ENCODE results near the gene ARRDC2. TPM values are rescaled to one million over a fixed set of nuclear protein-coding genes. Genes with fewer than 3 reads are reported as not detected.

The ARRDC2 gene
- total and polyA plus RNA-seq, 2 of the 13 experiments (the other 11 are each of a cell fraction or from before 2014, with no cell fraction given): 2.1 to 3.4 TPM

DNA sequence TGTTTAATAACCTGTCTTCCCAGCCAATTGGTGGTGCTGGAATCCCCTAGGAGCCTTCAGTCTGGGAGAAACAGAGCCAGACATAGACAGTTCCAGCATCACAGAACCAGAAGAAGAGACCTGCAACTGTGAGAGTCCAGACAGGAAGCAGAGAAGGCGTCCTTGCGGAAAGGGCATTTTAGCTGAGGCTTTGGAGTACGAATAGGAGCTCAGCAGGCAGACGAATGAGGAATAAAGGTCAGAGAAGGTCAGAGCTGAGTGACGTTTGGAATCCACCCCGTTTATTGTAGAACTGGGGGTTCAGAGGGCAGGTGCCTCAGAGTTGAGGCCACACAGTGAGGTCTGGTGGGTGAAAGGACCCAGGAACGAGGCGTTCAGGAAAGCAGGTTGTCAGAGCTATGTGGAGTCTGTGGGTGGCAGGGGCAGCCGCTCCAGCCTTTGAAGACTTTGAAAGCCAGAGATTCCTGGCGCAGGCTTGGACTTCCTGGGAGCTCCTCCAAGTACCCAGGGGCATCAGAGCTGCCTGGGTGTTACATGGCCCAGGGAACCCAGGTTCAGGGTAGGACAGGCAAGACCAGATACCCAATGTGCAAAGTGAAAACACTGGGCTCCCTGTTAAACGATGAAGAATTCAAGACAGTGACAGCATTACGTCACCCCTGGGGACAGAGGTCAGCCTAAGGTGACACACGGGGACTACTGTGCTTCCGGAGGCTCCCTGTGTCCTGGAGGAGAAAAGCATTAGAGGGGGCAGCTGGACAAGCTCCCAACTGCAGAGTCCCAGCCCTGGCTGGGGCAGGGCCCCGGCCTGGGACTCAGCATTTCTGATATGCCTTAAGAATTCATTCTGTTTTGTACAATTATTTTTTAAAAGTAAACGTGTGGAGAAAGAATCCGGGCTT is 5.5 kb downstream of the ARRDC2 start (continued):
- TF ChIP-seq ZNF24 (IDR thresholded peaks at IDR 0.05) (no peak), RXRA (CRISPR knock-in tag; IDR thresholded peaks at IDR 0.05) (peak; percentile 98), NCOR1 (IDR thresholded peaks at IDR 0.05; ENCODE audit: borderline replicate concordance, low read length) (peak; percentile 58; the same call in 1 of the 2 replicates), ZNF605 (CRISPR knock-in tag; IDR thresholded peaks at IDR 0.05) (no peak), POLR2AphosphoS5 (IDR thresholded peaks at IDR 0.05; ENCODE audit: low read depth, low read length) (no peak), ZNF335 (CRISPR knock-in tag; IDR thresholded peaks at IDR 0.05) (peak; percentile 38; the same call in 1 of the 2 replicates), ZNF562 (CRISPR knock-in tag; IDR thresholded peaks at IDR 0.05; ENCODE audit: borderline replicate concordance) (no peak), CENPX (CRISPR knock-in tag; IDR thresholded peaks at IDR 0.05) (no peak), TBP (CRISPR knock-in tag; IDR thresholded peaks at IDR 0.05) (no peak), NONO (IDR thresholded peaks at IDR 0.05) (no peak), NONO (CRISPR knock-in tag; conservative IDR thresholded peaks at IDR 0.05) (0 out of 2 replicates have a peak, but pooled peaks have one; percentile 52), THYN1 (CRISPR knock-in tag; IDR thresholded peaks at IDR 0.05; ENCODE audit: borderline replicate concordance, low read depth) (no peak), KDM1A (CRISPR knock-in tag; IDR thresholded peaks at IDR 0.05) (0 out of 2 replicates have a peak, but pooled peaks have one; percentile 20), ZNF674 (CRISPR knock-in tag; IDR thresholded peaks at IDR 0.05; ENCODE audit: low read depth) (no peak), FOXC1 (CRISPR knock-in tag; IDR thresholded peaks at IDR 0.05; ENCODE audit: borderline replicate concordance) (peak; percentile 50; the same call in 1 of the 2 replicates), ZNF75D (CRISPR knock-in tag; IDR thresholded peaks at IDR 0.05; ENCODE audit: borderline replicate concordance) (no peak), SKI (IDR thresholded peaks at IDR 0.05; ENCODE audit: partially characterized antibody) (peak; percentile 55), RFX1 (IDR thresholded peaks at IDR 0.05) (no peak), PRPF4 (IDR thresholded peaks at IDR 0.05; ENCODE audit: low read depth, low read length, poor library complexity, severe bottlenecking) (no peak), PPARG (CRISPR knock-in tag; conservative IDR thresholded peaks at IDR 0.05) (peak; percentile 84), ZNF619 (CRISPR knock-in tag; IDR thresholded peaks at IDR 0.05) (no peak)
- TF ChIP-seq, protein P1, sequence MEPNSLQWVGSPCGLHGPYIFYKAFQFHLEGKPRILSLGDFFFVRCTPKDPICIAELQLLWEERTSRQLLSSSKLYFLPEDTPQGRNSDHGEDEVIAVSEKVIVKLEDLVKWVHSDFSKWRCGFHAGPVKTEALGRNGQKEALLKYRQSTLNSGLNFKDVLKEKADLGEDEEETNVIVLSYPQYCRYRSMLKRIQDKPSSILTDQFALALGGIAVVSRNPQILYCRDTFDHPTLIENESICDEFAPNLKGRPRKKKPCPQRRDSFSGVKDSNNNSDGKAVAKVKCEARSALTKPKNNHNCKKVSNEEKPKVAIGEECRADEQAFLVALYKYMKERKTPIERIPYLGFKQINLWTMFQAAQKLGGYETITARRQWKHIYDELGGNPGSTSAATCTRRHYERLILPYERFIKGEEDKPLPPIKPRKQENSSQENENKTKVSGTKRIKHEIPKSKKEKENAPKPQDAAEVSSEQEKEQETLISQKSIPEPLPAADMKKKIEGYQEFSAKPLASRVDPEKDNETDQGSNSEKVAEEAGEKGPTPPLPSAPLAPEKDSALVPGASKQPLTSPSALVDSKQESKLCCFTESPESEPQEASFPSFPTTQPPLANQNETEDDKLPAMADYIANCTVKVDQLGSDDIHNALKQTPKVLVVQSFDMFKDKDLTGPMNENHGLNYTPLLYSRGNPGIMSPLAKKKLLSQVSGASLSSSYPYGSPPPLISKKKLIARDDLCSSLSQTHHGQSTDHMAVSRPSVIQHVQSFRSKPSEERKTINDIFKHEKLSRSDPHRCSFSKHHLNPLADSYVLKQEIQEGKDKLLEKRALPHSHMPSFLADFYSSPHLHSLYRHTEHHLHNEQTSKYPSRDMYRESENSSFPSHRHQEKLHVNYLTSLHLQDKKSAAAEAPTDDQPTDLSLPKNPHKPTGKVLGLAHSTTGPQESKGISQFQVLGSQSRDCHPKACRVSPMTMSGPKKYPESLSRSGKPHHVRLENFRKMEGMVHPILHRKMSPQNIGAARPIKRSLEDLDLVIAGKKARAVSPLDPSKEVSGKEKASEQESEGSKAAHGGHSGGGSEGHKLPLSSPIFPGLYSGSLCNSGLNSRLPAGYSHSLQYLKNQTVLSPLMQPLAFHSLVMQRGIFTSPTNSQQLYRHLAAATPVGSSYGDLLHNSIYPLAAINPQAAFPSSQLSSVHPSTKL (CRISPR knock-in tag; IDR thresholded peaks at IDR 0.05): peak; percentile 84
- TF ChIP-seq, protein P2, sequence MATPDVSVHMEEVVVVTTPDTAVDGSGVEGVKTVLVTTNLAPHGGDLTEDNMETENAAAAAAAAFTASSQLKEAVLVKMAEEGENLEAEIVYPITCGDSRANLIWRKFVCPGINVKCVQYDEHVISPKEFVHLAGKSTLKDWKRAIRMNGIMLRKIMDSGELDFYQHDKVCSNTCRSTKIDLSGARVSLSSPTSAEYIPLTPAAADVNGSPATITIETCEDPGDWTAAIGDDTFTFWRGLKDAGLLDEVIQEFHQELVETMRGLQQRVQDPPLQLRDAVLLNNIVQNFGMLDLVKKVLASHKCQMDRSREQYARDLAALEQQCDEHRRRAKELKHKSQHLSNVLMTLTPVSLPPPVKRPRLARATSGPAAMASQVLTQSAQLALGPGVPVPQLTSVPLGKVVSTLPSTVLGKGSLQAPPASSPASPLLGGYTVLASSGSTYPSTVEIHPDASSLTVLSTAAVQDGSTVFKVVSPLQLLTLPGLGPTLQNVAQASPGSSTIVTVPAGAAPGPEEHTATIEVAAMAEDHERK (CRISPR knock-in tag; IDR thresholded peaks at IDR 0.05; ENCODE audit: low read depth): no peak
- TF ChIP-seq, protein P3, sequence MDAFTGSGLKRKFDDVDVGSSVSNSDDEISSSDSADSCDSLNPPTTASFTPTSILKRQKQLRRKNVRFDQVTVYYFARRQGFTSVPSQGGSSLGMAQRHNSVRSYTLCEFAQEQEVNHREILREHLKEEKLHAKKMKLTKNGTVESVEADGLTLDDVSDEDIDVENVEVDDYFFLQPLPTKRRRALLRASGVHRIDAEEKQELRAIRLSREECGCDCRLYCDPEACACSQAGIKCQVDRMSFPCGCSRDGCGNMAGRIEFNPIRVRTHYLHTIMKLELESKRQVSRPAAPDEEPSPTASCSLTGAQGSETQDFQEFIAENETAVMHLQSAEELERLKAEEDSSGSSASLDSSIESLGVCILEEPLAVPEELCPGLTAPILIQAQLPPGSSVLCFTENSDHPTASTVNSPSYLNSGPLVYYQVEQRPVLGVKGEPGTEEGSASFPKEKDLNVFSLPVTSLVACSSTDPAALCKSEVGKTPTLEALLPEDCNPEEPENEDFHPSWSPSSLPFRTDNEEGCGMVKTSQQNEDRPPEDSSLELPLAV (CRISPR knock-in tag; conservative IDR thresholded peaks at IDR 0.05; ENCODE audit: low read depth): no peak
